Glomerular visceral epithelial cell (primary cell): Measurements from ENCODE around the gene UBAP2L.
A peak's percentile ranks its signal among the peaks of the same experiment; 100 is the strongest.

ENCODE experiments used
- DNase-seq: peaks from one replicate; pipeline ENCODE4 v3.0.0-alpha.2; 2016; ENCODE audit errors: extremely low spot score

UBAP2L gene, protein sequence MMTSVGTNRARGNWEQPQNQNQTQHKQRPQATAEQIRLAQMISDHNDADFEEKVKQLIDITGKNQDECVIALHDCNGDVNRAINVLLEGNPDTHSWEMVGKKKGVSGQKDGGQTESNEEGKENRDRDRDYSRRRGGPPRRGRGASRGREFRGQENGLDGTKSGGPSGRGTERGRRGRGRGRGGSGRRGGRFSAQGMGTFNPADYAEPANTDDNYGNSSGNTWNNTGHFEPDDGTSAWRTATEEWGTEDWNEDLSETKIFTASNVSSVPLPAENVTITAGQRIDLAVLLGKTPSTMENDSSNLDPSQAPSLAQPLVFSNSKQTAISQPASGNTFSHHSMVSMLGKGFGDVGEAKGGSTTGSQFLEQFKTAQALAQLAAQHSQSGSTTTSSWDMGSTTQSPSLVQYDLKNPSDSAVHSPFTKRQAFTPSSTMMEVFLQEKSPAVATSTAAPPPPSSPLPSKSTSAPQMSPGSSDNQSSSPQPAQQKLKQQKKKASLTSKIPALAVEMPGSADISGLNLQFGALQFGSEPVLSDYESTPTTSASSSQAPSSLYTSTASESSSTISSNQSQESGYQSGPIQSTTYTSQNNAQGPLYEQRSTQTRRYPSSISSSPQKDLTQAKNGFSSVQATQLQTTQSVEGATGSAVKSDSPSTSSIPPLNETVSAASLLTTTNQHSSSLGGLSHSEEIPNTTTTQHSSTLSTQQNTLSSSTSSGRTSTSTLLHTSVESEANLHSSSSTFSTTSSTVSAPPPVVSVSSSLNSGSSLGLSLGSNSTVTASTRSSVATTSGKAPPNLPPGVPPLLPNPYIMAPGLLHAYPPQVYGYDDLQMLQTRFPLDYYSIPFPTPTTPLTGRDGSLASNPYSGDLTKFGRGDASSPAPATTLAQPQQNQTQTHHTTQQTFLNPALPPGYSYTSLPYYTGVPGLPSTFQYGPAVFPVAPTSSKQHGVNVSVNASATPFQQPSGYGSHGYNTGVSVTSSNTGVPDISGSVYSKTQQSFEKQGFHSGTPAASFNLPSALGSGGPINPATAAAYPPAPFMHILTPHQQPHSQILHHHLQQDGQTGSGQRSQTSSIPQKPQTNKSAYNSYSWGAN

DNA sequence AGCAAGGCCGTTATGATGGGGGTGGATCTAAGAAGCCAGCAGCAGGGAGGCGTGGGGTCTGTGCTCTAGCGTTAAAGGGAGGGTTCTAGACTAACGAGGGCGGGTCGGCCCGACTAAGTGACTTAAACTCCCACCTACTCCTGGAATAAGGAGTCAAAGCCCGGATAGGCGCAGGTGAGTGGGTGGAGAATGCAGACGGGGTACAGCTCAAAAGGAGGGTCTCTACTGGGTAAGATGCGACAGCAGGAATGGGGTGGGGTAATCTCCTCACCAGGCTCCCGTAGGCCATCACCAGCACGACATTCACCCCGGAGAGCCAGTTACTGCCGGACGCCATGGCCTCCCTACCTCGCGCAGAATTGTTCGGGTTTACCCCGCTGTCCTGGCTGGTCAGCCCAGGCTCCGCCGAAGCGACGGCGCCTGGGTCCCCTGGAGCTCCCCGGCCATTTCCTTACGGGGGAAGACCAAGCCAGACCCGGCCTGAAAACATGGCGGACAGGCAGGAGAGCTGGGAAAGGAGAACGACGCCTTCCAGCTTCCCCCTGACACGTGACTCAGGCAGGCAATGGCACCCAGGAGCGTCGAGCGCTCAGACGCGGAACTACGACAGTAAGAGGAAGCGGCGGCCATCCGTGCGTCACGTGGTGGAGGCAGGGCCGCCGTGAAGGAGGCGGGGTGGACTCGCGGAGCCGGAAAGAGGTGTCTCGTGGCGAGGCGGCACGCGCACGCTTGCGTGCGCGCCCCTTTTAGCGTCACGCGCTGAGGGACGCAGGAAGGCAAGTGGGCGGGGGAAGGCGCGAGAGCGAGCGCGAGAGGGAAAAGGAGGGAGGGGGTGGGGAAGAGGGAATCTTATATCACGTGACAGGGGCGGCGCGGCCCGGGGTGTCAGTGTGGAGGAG, at the start of gene UBAP2L:
Gene UBAP2L, plus strand, starts transcription at position 885 of the 899 bp plus-strand sequence. CDS start 4,169 bp downstream, outside the sequence.
- peak; percentile 100 for DNase-seq

GRCh38 chr1:154171223-154171583, 49.6 kb upstream of the UBAP2L start:
- no peak for DNase-seq

DNA sequence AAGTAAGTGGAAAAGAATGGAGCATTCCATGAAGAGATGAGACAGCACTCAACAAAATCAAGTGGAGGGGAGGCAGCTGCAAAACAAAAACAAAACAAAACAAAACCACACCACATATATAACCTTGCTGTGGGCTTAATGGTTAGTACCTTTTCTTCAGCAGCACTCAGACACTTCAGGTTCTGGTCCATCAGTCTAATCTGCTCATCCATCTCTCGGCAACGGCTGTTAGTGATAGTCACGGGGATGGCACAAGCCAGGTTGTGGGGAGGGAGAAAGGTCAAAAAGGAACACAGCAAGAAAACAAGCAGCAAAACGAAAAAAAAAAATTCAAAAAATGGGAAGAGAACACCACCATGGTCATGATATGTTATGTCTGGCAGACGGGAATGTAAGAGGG, 48.9 kb upstream of the UBAP2L start:
- DNase-seq, result no peak

DNA sequence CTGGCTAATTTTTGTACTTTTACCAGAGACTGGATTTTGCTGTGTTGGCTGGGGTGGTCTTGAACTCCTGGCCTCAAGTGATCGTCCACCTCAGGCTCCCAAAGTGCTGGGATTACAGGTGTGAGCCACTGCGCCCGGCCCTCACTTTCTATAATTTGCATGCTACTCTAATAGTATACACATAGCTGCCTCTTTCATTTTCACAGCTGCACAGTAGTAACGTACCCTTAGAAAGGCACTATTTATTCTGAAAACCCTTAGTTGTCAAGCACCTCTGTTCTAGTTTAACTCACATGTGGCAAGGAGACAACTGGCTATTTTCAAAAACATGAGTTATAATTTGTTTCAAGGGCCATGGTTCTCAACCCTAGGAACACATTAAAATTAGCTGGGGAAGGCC, 46.1 kb upstream of the UBAP2L start:
- DNase-seq, result no peak

DNA sequence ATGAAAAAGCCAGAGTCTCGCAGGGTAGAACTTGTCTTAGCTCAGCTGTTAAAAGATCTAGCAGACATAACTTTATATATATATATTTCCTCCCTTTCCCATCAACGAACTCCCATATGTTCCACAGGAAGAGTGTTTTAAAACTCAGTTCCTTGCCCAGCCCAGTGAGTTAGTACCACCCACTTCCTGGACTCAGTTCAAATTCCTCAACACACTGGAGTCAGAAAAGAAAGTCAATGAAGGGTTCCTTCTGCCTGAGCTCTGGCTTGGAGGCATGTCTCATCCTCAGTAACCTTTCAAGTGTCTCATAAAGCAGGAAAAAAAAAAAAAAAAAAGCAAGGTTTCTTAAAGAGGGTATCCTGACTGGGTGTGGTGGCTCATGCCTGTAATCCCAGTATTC, 44.4 kb upstream of the UBAP2L start:
- peak; percentile 75 for DNase-seq

DNA sequence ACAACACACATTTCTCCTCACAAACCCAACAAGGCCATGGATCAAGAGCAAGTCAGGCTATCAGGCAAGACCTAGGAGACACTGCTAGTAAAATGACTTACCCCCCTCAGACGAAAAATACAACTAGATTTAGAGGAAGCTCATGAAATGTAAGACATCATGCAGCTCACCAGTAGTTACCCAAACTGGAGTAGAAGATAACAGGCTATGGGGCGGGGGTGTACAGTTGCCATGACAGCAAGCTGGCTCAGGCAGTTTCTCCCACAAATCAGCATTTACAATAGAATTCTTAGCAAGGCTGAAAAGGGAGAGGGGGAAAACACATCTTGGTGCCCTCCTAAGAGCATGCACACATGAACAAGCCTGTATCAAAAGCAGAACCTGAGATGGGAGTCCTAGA, 42.7 kb upstream of the UBAP2L start:
- no peak for DNase-seq

- no peak for DNase-seq
These were observed 41.6 kb upstream of the UBAP2L start for GRCh38 chr1:154178911-154179811.

DNA sequence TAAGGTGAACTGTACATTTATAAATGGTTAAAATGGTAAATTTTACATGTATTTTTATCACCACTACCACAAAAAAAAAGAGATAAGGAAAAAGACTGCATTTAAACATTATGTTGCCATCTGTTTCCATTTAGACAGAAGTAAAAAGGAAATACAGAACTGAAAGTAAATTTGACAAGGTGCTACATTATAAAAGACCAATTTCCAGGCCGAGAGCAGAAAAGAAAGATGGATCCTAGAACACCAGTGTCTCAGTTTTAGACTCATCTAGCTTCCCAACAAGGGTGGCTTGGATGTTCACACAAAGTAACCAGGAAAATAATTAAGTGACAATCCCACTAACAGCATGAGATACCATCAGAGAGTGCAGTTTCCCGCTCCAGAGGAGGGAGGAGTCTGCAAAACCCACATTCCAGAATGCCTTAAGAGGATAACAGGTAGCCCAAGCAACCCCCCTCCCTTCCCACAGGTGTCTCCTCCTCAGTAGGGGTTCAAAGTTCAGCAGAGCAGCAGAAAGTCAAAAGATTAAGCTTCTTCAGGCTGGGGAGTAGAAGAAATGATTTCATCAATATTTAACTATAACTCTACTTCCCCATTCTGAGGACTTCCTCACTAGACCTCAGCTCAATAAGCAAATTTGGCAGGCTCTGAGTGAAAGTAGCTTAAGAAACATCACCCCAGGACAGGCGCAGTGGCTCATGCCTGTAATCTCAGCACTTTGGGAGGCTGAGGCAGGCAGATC, 40.6 kb upstream of the UBAP2L start:
- DNase-seq, result no peak

- no peak for DNase-seq
These were observed 38.8 kb upstream of the UBAP2L start for GRCh38 chr1:154181944-154182343.

DNA sequence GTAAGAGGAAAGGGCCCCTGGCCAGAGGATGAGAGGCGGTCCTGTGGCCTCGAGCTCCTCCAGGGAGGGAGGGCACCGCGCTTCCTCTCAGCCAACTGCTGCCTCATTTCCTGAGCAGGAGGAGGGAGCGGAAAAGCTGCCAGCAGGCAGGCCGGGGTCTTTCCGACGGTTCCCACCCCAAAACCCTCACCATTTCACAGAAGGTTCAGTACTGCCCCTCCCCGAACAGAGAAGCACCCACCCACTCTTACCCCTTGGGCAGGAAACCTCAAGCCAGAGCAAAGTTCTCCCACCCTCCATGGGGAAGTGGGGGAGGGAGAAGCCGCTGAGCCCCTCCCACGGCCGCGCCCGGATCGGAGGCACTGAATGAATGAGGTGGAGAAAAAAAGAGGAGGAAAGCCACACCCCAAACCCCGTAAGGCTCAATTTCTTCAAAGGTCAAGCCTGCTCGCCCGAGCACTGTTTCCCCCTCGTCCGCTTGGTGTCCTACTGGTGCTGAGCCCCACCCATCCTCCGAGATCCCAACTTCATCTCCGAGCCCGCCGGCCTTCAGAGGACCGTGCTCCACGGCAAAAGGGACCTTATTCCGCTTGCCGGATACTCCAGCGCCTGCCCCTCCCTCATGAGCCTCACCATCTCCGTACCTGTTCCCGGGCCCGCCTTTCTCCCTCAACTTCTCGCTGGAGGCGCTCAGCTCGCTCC, 38.3 kb upstream of the UBAP2L start:
- DNase-seq, result peak; percentile 76

- DNase-seq, result peak; percentile 99
These were observed 37.5 kb upstream of the UBAP2L start for GRCh38 chr1:154183046-154183915.

- DNase-seq, result peak; percentile 50
These were observed 34.6 kb upstream of the UBAP2L start for GRCh38 chr1:154186177-154186576.

- no peak for DNase-seq
These were observed 33.8 kb upstream of the UBAP2L start for GRCh38 chr1:154186852-154187501.

GRCh38 chr1:154190550-154190949, 30.2 kb upstream of the UBAP2L start:
- no peak for DNase-seq

GRCh38 chr1:154191990-154192461, 28.7 kb upstream of the UBAP2L start, which contains the start of gene TPM3:
Gene TPM3 (minus strand): TSS chr1:154192100. CDS start chr1:154192018, 82 bp downstream.
- DNase-seq, result no peak

DNA sequence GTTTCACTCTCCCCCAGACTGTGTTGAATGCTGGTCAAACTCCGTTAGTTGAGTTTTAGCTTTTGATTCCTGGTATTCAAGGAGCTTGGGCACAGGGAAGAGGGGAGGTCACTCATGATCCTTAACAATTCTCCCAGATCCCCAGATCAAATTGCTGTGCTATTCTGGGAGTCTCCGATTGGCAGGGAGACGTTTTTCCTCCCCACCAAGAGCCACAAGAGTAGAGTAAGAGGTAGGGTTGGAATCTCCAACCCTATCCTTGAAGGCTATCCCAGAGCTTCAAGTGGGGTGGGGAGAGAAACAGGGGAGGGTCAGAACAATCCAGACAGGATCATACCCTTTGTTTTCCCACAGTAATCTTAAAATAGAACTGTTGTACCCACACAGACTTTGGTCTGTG, 28.3 kb upstream of the UBAP2L start:
- no peak for DNase-seq

GRCh38 chr1:154193821-154194220, 26.9 kb upstream of the UBAP2L start:
- DNase-seq, result peak; percentile 42
